ENCODE results near the gene GAB2.

GAB2 gene

GRCh38 chr11:78270971-78271370, 146.6 kb downstream of the GAB2 start:
- no peak for DNase-seq

GRCh38 chr11:78269806-78270205, 147.8 kb downstream of the GAB2 start:
- DNase-seq, result no peak

- DNase-seq, result no peak
Measured at GRCh38 chr11:78268591-78269410, 148.8 kb downstream of the GAB2 start.

GRCh38 chr11:78266451-78266850, 151.2 kb downstream of the GAB2 start:
- no peak for DNase-seq

GRCh38 chr11:78265326-78265725, 152.3 kb downstream of the GAB2 start:
- no peak for DNase-seq

- no peak for DNase-seq
Measured at GRCh38 chr11:78262691-78263090, 154.9 kb downstream of the GAB2 start.

- DNase-seq, result no peak
Measured at GRCh38 chr11:78262238-78262637, 155.4 kb downstream of the GAB2 start.

GRCh38 chr11:78261828-78262227, 155.8 kb downstream of the GAB2 start:
- no peak for DNase-seq

- no peak for DNase-seq
Measured at GRCh38 chr11:78261367-78261766, 156.3 kb downstream of the GAB2 start.

- no peak for DNase-seq
Measured at GRCh38 chr11:78259777-78260487, 157.7 kb downstream of the GAB2 start.

- no peak for DNase-seq
Measured at GRCh38 chr11:78257654-78258053, 160.0 kb downstream of the GAB2 start.

GRCh38 chr11:78256962-78257361, 160.7 kb downstream of the GAB2 start:
- DNase-seq, result no peak

- no peak for DNase-seq
Measured at GRCh38 chr11:78255919-78256318, 161.7 kb downstream of the GAB2 start.

GRCh38 chr11:78254268-78254667, 163.4 kb downstream of the GAB2 start:
- DNase-seq, result no peak

- DNase-seq, result peak; percentile 46
Measured at GRCh38 chr11:78253797-78254196, 163.8 kb downstream of the GAB2 start.

- no peak for DNase-seq
Measured at GRCh38 chr11:78251083-78251775, 166.4 kb downstream of the GAB2 start.

GRCh38 chr11:78250099-78250498, 167.5 kb downstream of the GAB2 start:
- no peak for DNase-seq

GRCh38 chr11:78248903-78249302, 168.7 kb downstream of the GAB2 start:
- no peak for DNase-seq

- no peak for DNase-seq
Measured at GRCh38 chr11:78248191-78248590, 169.4 kb downstream of the GAB2 start.

GRCh38 chr11:78244546-78245255, 172.9 kb downstream of the GAB2 start:
- no peak for DNase-seq

- DNase-seq, result no peak
Measured at GRCh38 chr11:78244080-78244479, 173.5 kb downstream of the GAB2 start.

GRCh38 chr11:78241475-78241874, 176.1 kb downstream of the GAB2 start:
- DNase-seq, result no peak

GRCh38 chr11:78239781-78240180, 177.8 kb downstream of the GAB2 start:
- no peak for DNase-seq
